Left renal cortex interstitium (tissue), 4 donors: Measurements from ENCODE around the gene TRAM2. TPM values are rescaled to one million over a fixed set of nuclear protein-coding genes. Genes with fewer than 3 reads are reported as not detected.

Experiments used
- DNase-seq, 4 donors: peaks; one replicate each; pipeline ENCODE4 v3.0.0-alpha.2; 2013; ENCODE audit warnings: low read depth in 4 of 4, low spot score in 2 of 4, missing footprints in 1 of 4
- polyA plus RNA-seq, 4 donors: library from polyadenylated mRNA; unstranded; fragments of 120-200 nt; gene quantifications; one replicate each; pipeline ENCODE4 v1.2.1, GENCODE V29; 2013; ENCODE audit not compliant: insufficient read length in 4 of 4

The TRAM2 gene
- polyA plus RNA-seq, 4 donors, result 38.2 to 50.8 (median 46.8) TPM

DNA sequence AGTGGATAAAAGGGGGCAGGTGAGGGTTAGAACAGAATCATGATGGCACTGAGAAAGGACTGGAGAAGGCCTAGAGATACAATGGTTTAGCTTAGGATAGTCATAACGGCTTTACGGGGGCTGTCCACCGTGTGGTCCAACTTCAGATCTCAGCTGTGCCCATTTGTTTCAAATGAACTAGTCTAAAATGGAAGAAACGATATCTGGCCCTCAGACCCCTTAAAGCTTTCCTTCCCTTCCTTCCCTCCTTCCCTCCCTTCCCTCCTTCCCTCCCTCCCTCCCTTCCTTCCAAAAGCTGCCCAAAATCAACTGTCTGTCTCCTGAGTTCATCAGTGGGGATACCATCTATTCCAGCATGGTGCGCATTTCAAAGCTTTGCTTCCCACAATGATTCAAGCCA, 27.9 kb downstream of the TRAM2 start:
- no peak for DNase-seq

DNA sequence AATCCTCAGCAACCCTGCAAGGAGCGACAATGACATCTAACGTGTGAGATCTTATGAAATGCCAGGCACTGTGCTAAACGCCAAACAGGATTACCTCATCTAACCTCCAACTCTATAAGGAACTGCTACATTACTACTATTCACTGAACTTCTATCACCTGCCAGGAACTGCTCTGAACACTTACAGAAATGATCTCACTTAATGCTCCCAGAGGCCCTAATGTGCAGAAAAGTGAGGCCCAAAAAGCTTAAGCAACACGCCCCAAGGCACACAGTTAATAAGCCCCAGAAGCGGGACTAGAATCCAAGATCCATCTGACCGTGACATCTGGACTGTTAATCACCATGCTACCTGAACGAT, 28.5 kb downstream of the TRAM2 start:
- no peak for DNase-seq

DNA sequence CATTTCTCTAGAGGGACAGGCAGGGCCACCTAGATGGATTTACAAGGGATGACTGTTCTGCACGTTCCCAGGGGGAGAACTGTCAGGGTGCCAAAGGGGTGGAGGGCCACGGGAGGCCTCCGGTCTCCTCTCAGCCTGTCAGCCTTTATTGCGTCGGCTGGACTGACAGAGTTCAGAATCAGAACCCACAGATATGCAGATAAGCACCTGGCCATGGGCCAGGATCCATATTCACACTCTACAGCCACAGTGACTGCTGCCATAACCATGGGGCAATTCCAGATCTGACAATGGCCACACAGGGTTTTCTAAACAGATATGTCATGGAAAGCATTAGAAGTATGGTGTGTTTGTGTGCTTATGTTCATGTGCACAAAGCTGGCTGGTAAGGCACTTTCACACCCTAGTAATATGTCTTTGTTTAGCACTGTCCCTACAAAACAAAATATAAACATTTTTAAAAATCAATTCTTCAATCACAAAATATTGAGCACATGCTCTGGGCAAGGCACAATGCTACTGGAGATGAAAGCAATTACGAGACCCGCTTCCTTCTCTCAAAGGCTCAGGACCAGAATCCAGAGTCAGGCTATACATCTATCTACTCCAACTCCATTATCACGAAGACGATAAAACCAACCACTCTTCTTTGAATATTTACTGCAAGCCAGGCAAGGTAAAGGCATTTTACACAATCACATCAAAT, 29.1 kb downstream of the TRAM2 start:
- DNase-seq, result no peak

DNA sequence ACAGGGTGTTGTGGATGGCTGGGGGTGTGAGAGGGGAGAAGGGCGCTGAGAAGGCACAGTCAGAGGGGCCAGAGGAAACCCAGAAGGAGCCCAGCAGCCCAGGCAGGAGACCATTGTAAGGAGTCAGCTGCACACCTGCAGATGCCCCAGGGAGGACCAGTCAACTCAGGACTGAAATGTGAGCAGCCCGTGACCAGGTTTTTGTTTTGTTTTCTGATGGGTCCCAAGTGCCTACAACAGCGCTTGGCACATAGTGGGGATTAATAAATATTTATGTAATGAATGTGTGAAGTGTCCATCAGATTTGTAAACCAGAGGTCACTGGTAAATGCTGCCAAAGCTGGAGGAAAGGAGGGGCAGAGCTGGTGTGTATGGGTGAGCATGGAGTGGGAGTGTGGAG, 30.2 kb downstream of the TRAM2 start:
- no peak for DNase-seq

DNA sequence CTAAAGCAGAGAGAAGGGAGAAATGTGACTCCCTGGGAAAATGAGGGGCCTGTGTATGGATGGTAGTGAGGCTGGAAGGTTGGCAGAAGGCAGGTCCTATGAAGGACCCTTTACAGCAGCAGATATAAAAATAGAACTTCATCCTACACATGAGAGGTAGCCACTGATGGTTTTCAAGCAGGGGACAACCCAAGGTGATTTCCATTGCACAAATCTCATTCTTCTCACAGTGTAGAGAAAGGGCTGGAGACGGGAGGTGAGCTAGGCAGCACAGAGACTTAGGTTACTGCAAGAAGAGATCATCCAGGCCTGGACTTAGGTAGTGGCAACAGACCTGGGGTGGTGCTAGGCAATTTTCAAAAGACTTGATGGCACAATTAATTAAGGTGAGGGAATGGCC, 30.7 kb downstream of the TRAM2 start:
- no peak for DNase-seq

DNA sequence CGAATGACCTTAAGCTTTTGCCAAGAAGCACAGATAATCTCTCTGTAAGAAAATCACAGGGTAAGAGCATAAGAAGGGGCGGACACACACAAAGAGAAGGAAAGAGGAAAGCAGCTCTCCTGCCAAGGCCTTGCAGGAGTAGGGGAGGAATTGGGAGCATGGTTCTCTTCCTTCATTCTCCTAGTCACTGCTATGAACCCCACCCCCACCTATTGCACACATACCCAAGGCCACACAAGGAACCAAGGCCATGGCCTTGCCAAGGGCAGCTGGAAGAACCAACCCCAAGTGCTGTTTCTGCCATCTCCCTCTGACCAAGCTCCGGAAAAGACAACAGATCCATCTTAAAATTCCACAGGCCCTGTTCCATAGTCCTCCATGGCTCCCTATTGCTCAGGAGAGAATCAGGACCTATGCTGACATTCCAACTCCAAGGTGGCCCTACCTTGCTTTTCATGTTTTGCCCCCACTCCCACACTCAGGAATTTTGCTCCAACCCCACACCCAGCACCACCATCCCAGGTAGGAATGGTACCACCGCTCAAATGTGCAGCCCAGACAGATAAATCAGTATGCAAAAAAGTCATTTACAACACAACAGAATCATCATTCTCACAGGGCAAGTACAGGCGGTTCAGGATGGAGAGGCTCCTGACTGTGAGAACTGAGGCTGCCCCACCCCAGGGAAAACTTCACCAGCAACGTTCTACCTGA, 31.3 kb downstream of the TRAM2 start:
- no peak for DNase-seq

DNA sequence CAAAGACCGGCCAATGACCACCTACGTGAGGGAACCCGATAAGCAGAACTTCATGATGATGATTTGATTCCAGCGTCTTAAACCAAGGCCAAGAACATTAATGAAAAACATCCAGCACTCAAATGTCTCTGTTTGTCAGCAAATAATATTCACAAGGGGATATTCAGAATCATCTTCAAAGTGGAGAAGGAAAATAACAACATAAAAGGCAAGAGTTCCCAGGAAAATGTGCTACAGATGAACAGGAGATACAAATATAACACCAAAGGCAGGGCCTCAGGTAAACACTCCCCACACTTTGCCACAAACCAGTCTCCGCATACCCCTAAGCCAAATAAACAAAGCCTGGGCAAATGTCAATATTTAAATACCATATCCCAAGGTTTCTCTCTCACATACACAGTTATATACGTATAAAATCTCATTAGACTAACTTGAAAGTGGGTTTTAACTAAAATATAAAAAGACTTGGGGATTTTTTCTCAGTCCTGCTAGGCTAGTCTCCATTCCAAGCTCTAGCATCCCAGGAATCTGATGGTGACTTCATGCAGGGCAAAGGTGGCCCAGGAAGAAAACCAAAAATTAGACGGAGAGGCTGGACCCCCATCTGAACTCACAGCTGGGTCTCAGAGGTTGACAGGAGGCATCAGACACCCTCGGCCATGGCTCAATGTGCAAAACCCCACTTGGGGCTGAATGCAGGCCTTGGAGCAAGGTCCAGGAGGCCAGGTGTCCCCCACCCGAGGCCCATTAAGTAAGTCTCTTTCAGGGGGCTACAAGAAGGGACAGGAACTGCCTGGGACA, 32.1 kb downstream of the TRAM2 start:
- DNase-seq, result no peak

DNA sequence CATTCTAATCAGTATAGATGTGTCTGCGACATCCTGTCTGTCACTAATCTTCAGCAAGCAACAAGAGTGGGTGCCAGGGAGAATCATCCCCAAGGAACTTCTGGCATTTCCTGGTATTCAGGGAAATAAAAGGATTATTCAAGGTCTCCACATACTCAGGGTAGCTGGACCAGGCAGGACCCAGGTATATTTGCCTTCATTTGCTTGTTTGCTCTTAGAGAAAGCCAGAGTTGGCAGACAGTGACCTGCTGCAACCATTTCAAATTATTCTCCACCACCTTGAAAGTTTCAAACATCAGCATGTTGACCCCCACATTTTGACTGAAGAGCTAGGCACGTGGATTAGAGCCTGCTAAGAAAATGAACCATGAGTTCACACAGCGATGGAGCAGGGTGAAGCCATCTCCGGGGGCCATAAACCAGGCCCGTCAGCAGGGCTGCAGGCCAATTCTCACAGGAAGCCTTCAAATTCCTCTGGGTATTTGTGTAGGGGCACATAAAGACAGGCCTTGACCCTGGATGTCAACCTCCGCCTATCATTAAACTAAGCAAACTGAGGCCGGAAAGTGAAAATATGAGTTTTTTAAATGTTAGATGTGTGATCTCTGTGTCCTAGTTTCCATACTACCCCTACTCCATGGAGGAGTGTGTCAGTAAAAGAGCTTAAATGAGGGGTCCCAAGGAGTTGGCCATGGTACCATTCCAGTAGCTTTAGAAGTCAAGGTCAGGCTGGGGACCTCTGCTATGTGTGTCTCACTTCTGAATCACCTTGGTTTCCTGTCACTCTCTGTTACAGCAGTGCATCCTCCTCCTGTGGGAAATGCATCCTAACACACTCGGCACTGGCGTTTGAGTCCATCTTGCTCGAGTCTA, 32.9 kb downstream of the TRAM2 start:
- no peak for DNase-seq

DNA sequence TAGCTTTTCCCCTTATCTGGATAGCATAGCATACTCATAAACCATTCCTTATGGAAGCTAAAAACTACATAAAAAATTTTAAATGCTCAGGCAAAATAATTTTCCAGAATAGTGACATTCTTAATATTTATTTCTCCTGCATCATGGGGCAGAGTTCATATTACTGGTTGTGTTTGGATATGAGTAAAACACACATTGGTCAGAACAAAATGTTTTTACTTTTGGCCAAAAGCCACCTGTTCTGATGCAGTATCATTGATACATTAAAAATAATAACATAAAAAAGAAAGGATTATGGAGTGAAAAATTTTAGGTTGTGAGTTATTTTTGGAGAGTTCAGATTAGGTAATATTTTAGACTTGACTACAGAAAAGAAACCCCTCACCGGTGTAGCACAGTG, 33.6 kb downstream of the TRAM2 start:
- DNase-seq, result no peak

DNA sequence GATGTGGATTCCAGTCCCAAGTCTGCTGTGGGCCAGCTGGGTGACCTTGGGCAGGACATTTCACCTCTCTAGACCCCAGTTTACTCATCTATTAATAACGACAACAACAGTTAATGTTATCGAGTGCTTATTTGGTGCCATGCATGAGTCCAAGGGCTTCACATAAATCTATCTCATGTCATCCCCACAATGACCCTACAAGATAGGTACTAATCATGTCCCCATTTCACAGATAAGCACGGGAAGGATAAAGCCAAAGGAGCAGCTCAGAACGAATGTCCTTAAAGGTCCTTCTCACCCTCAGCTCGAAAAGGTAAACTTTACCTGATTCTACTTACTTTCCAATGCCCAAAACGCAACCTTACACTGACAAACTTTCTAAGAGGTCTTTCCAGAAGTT, 35.7 kb downstream of the TRAM2 start:
- DNase-seq, result no peak

DNA sequence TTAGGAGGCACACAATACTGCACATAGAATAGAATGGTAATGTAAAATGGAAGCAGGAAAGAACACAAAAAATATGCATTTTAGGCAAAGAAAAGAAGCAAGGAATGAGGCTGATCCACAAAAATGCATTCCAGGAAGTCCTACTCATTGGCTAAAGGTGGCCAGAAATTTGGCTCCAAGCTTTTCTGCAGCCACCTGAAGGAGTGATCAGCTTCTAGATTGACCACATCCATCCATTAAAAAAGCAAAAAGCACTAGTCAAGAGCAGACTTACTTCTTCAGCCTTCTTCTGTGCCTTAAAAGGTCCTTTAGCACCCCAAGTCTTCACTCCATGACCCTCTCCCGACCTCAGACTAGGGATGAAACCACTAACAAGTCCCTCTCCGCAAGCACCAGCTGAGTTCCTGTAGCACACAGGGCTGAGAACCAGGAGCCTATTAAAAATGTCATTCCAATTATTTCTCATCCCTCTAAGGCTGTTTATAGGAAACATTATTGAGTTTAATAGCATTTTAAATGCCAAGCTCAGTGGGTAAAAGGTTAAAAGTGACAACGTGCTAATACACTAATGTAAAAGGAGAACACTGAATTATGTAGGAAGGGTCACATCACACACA, 36.5 kb downstream of the TRAM2 start:
- DNase-seq, result no peak

DNA sequence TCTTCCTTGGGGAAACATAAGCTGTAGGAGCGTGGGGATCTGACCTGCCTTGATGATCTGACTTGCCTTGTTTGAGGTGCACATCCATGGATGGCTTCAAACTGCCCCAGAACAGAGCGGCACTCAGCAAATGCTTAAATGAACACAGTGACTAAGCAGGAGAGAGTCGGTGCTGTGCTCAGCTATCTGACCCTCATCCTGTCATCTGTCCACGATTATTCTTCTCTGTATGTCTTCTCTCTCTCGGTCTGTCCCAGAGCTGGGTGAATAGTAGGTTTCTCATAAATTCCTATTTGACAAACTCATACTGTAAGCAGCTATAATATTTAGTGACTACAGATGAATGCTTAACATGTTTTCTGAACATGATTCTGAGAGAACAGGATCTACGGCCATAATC, 37.3 kb downstream of the TRAM2 start:
- DNase-seq, result no peak

DNA sequence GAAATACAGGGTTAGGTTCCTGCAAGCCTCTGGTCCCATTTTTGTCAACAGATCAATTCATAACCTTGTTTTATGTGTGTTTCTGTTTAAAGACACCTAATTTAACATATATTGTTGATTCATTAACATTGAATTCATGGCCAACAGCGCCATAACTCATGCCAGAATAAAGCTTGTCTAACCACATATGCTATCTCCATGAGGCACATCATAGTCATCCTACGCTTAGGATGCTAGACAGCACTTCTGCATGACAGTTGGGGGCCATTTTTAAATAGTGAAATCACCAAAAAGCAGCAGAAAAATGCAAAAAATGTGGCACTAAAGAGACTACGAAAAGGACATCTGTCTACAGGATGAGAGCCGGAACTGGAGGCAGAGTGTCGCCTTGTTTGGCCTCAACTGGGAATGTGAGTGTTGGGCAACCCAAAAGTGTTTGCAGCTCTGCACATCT, 37.9 kb downstream of the TRAM2 start:
- DNase-seq, result no peak

DNA sequence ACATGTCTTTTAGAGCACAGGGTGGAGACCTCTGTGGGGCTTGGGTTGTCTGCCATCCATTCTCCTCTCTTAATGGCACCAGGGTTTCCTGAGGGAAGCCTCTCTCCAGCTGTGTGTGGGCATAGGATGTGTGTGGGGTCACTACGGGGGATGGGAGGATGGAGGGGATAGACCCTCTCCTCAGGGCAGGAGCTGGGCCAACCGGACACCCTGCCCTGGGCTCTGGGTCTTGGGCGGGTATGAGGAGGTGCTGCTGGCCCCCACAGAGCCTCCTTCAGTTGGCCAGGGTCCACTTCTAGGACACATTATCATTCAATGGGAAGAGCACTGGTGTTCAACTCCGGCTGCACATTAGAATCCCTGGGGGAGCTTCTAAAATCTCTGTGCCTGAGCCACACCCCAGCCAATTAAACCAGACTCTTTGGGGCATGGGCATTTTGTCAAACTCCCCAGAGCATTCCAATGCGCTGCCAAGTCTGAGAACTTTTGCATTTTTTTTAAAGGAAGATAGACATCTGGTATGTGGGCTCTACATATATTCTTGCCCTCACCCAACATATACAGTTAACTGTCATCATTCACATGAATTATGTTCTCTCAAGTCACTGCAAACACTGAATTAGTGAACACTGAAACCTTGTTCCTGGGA, 38.5 kb downstream of the TRAM2 start:
- DNase-seq, result no peak

DNA sequence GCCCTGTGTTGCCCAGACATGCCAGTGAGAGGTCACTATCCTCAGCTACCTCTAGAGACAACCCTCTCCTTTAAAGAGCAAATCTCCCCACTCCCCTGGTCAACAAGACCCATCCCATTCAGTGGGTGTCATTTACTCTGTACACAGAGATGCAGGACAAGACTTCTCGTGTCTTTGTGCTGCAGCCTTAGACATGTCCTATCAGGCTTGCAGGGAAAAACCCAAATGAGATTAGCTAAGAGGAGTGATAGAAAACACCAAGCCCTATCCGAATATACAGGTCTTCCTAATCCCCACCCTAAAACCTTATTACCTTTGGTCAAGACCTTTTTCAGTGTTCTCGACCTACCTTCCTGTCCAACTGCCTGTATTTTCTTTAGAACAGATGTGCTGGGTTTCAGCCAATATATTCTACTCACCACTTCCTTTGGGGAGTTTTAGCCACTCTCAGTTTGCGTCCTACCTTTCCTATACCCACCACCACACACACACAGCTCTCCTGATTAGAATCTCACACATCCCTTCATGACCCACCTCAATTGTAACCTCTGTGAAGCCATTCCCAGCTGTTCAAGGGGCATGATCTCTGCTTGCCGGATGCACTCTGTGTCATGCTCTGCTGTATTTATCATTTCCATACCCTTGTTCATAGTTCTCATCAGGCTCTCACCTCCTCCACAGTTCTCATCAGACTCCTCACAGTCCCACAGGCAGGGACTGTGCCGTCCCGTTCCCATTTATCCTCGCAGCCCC, 39.7 kb downstream of the TRAM2 start:
- DNase-seq, result no peak

DNA sequence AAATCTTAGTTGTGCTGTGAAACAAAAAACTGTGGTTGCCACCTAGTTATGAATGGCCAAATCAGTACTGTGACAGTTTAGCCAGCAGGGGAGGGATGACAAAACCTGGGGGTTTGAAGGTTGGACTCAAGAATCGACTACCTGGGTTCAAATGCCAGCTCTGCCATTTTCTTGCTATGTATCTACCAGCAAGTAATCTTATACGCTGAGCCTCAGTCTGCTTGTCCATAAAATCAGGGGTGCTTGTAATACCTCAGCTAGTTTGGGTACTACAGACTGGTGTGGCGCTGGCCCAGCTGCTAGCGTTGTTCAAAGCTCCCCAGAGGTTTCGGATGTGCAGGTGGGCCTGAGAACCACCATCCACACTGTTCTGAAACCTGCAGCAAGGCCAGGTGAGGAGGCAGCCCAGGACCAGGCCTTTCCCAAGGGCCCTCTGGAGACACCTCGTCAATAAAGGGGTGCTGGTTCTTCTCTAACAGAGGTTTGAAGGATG, 40.4 kb downstream of the TRAM2 start:
- DNase-seq, result no peak

DNA sequence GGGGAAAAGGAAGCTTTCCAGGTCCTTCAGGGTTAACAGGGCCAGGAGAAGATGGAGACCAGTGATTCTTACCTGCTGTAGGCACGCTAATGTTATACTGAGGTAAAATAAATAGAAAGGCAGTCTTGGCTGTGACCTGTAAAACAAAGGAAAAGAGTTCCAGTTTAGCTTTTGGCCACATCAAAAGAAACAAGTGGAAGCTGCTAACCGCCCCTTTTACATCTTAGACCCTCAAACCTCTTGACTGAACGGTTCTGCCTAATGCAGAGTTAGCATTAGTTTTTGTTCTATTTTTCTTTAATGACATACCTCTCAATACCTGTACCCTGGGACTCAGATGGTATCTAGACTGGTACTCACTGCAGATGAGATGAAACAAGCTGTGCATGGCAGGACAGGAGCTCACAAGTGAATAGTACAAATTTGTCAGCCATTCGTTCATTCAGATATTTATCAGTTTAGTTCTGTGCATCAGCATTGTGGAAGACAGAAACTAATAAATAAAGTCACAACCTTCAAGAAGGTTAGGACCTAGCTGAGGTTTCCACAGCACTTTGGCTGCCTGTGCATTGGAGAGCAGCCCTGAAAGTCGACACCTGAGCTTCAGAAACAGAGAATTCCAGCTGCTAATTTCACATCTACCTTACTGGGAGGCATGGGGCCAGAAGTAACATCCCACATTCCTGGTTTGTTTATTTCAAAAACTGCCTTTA, 41.0 kb downstream of the TRAM2 start:
- no peak for DNase-seq

DNA sequence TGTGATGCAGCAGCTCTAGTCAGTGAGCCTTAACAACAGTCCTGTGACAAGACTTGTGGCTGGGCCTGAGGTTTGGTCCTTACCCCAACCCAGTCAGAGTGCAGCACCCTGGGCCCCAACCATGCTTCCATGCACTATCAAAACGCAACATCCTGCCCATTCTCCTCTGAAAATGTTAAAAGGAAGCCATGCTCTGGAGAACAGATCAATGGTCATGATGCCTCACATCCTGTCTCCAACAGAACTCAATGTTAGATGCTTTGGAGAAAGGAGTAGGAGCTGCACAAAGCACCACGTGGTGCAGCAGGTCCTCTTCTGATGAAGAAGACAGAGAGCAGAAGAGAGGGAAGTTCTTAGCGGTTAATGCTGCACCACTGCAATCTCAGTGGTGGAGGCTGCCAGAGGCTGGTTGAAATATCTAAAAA, 41.9 kb downstream of the TRAM2 start:
- DNase-seq, result no peak
